Measurements from ENCODE around the gene TRMT1.

TRMT1 gene

GRCh38 chr19:13099073-13099999, 17.2 kb downstream of the TRMT1 start:
- DNase-seq (ENCODE audit: low read depth), result no peak
- TF ChIP-seq, protein P1, sequence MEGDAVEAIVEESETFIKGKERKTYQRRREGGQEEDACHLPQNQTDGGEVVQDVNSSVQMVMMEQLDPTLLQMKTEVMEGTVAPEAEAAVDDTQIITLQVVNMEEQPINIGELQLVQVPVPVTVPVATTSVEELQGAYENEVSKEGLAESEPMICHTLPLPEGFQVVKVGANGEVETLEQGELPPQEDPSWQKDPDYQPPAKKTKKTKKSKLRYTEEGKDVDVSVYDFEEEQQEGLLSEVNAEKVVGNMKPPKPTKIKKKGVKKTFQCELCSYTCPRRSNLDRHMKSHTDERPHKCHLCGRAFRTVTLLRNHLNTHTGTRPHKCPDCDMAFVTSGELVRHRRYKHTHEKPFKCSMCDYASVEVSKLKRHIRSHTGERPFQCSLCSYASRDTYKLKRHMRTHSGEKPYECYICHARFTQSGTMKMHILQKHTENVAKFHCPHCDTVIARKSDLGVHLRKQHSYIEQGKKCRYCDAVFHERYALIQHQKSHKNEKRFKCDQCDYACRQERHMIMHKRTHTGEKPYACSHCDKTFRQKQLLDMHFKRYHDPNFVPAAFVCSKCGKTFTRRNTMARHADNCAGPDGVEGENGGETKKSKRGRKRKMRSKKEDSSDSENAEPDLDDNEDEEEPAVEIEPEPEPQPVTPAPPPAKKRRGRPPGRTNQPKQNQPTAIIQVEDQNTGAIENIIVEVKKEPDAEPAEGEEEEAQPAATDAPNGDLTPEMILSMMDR (IDR thresholded peaks at IDR 0.05; ENCODE audit: low read depth, low read length, missing control alignments), result no peak
- peak overlapping the region; percentile 39 for H3K4me3 ChIP-seq (ENCODE audit: low read depth, low read length)

GRCh38 chr19:13098277-13099072, 18.1 kb downstream of the TRMT1 start:
- TF ChIP-seq, protein P1 (IDR thresholded peaks at IDR 0.05; ENCODE audit: low read depth, low read length, missing control alignments), result no peak
- H3K4me3 ChIP-seq (ENCODE audit: low read depth, low read length), result no peak overlapping the region; the same call in 1 of the 2 replicates
- no peak for DNase-seq (ENCODE audit: low read depth)

DNA sequence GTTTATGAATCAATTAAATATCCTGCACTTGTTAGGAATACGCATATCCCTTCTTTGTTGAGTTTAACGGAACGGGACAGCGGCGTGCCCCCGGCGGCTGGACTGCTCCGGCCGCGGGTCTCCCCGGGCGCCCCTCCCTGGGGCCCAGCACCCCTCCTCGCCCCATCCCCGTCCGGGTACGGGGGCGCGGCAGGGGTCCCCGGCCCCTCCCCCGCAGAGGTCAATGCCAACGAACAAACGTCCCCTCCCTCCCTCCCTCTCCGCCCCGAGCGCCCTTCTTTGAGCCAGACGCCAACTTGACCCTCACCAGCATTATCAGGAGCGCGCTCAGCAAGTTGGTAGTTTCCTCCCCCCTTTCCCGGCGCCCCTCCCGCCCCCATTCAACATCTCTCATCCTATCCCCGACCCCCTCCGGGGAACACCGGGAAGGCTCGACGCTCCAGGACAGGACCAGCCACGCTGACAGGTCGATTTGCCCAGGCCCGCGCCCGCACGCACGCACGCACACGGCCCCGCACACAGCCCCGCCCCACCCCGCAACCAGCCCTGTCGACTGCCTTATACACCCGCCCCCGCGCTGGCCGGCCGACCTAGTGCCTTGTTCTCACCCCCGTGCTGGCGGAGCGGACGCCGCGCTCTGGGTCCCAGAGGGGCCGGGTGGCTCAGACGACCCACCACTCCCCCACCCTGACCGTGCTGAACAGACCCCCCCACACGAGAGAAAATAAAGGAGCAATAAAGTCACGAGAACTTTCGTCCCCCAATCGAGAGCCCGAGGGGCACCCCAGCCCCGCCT, 18.9 kb downstream of the TRMT1 start:
- TF ChIP-seq, protein P1 (IDR thresholded peaks at IDR 0.05; ENCODE audit: low read depth, low read length, missing control alignments), result no peak
- no peak for DNase-seq (ENCODE audit: low read depth)
- H3K4me3 ChIP-seq (ENCODE audit: low read depth, low read length), result no peak overlapping the region

DNA sequence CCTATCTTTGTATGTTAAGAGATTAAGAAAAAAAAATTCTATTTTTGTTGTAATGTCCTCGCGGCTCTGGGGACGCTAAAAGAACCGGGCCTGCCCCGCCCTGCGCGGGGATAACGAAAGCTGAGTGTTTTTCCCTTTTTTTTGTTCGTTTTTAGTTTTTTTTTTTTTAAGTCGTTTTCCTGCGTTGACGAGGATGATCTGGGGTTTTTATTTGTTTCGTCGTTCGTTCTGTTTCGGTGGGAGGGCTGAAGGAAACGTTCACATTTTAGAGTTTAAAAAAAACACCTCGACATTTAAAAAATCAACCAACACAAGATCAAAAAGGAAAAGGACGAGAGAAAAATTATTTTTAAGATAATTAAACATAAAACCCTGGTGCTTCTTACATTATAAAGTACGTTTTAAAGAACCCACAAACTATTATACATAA, 19.5 kb downstream of the TRMT1 start:
- DNase-seq (ENCODE audit: low read depth), result no peak
- H3K4me3 ChIP-seq (ENCODE audit: low read depth, low read length), result no peak overlapping the region
- TF ChIP-seq, protein P1 (IDR thresholded peaks at IDR 0.05; ENCODE audit: low read depth, low read length, missing control alignments), result no peak

- H3K4me3 ChIP-seq (ENCODE audit: low read depth, low read length), result no peak overlapping the region
- TF ChIP-seq, protein P1 (IDR thresholded peaks at IDR 0.05; ENCODE audit: low read depth, low read length, missing control alignments), result peak; percentile 27
- no peak for DNase-seq (ENCODE audit: low read depth)
Measured at GRCh38 chr19:13095934-13096927, 20.3 kb downstream of the TRMT1 start.

All from GM12864 (cell line).